Stimulated activated CD8-positive, alpha-beta memory T cell treated with anti-CD3 and anti-CD28 coated beads, Interleukin-2, amount 100 ng/mL, for 1 hour (primary cell): ENCODE data around the gene TECPR1.

Experiments used
- DNase-seq, 2 donors: peaks; one replicate each; pipeline ENCODE4 v3.0.0-alpha.2; 2020; ENCODE audit warnings: low read depth in 2 of 2

The TECPR1 gene

DNA sequence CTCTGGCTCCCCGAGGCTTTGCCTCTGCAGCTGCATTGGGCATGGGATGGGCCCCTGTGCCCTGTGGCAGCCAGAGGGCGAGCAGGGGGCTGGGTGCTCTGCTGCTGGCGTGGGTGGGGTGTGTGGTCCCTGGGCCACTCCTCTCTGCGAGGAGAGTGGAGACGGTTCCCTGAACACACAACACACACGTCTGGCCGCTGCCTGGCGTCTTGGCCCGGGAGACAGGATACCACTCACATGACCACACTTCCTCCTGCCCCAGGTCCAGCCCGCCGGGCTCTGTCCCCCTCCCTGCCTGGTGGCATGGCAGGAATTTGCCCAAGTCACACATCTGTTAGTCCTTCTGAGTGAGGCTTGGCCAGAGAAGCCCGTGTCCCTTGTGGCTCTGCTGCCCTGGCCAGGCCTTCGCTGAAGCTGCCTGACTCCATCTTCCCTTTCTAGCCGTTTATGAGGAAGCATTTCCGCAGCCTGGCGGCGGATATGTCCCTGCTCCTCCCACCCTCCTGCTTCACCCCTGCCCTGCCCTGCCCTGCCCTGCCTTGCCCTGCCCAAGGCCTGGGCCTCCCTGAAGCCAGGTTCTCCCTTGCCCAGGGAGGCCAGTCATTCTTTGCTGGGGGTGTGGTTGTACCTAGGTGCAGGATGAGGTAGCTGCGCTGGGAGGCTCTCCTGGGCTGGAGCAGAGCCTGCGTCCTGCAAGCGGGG, 32.5 kb upstream of the TECPR1 start:
- no peak for DNase-seq

- DNase-seq: no peak
These were observed 31.8 kb upstream of the TECPR1 start for GRCh38 chr7:98283887-98284222.

GRCh38 chr7:98283127-98283886, 31.3 kb upstream of the TECPR1 start:
- no peak for DNase-seq

- DNase-seq: no peak
These were observed 30.7 kb upstream of the TECPR1 start for GRCh38 chr7:98282703-98283102.

DNA sequence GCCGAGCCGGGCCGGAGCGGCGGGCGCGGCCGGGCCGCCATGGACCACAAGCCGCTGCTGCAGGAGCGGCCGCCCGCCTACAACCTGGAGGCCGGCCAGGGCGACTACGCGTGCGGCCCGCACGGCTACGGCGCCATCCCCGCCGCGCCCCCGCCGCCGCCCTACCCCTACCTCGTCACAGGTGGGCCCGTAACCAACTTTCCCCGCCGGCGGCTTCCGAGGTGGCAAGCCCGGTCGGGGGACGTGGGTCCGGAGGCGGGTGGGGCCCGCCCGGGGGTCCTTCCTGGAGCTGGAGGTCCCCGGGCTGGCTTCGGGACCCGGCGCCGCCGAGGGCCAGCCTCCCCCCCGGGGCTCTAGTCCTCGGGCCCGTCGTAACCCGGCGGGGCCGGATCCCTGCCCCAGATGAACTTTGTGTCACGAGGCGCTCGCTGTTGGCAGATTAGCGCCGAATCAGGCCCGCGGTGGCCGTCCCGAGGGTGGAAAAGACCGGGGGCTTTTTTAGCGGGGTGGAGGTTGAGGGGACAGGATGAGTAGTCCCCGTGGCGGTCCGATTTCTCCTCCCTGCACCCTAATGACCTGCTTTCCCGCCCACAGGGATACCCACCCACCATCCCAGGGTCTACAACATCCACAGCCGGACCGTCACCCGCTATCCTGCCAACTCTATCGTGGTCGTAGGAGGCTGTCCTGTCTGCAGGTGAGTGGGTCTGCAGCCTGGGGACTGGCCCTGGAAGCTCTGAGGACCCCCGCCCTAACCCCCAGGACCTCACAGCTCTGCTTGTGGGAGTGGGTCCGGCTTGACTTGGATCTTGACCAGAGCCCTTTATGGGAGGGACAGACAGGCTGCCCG, 29.9 kb upstream of the TECPR1 start:
- peak in 1 of 2 donors; percentile 10 for DNase-seq

GRCh38 chr7:98280791-98281756, 29.0 kb upstream of the TECPR1 start, which contains the start of gene BRI3:
TSS of gene BRI3 (plus strand) at chr7:98281686. CDS start at chr7:98281796, 110 bp downstream.
- DNase-seq: peak; percentile 89 to 91

GRCh38 chr7:98280296-98280695, 28.3 kb upstream of the TECPR1 start:
- DNase-seq: no peak

DNA sequence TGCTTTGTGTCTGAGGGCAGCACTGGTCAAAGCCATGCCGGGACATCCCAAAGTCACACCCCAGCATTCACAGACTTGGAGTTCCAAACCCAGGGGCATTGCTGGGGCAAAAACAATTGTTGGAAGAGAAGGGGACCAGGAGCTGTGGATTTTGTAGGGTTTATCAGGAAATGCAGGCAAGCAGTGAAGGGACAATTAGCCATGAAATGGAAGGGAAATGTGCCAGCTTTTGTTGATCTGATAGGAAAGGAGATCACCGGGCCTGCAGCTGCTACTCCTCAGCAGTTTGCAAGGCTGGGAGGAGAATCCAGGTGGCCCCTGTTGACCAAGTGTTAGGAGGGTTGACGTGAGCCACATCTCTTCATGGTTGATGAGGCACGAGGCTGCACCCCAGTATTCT, 26.9 kb upstream of the TECPR1 start:
- DNase-seq: no peak

DNA sequence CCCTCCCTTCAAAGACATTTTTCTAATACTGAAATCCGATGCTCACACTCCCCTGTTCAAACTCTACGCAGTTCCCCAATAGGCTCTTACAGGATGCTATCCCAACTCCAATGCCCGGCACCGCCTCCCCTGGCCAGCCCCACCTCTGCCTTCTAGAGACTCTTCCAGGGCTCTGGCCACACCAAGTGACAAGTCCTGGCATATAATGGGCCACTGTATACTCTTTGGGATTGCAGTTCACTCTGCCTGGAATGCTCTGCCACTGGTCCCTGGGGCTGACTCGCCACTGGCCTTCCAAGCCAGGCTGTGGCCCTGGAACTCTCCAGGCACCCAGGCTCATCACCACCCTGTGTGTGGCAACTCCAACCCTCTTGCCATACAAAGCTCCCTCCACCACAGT, 26.4 kb upstream of the TECPR1 start:
- no peak for DNase-seq

DNA sequence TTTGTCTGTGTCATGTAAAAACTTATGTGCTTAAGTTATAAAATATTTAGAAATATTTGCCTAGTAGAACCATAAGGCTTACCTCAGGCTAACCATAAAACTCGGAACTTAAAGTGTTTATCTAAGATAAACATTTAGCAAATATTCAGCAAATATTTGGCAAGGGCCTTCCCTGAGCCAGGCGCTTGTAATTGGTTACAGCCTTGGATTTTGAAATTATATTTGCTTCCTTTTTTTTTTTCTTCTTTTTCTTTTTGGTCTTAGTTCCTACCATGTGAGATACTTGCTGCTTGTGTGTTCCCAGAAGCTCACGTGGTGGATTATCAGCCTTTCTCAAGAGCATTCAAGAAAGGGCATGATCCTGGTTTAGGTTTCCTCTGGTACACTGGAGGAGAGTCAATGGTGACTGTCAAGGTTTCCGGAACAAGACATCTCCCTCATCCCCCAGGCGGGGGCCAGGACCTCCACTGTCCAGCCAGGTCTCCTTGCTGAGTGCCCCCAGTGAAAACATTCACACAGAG, 24.3 kb upstream of the TECPR1 start:
- DNase-seq: no peak

DNA sequence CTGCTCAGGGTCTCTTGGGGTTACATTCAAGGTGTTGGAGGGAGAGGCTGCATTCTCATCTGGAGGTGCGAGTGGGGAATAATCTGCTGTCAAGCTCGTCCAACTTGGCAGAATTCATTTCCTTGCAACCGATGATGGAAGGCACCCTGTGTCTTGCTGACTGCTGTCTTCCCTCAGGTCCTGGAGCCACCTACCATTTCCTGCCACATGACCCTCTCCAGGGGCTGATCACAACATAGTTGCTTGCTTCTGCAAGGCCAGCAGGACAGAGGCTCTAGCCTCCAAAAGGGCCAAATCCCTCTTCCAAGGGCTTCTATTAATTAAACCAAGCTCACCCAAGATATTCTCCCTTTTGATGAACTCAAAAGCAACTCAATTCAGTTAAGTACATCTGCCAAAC, 15.3 kb upstream of the TECPR1 start:
- no peak for DNase-seq

- DNase-seq: no peak
These were observed 14.8 kb upstream of the TECPR1 start for GRCh38 chr7:98266840-98267239.

DNA sequence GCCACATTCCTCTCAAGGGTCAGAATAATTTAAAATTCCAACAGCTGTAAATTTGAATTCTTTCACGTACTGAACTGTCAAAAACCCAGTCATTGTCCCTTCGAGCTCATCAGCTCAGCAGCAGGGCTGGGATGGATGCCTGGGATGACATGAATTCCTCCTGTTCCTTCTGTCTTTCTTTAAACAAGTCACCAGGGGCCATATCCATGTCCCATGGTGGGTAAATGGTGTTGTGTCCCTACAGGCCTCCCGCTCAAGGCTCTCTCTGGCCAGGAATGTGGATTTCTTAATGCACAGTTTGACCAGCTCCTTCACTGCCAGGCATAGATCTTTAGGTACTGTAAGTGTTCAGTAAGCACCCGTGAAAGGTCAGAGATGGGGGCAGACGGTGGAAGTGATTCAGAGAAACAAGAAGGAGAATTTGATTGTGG, 13.8 kb upstream of the TECPR1 start:
- no peak for DNase-seq

DNA sequence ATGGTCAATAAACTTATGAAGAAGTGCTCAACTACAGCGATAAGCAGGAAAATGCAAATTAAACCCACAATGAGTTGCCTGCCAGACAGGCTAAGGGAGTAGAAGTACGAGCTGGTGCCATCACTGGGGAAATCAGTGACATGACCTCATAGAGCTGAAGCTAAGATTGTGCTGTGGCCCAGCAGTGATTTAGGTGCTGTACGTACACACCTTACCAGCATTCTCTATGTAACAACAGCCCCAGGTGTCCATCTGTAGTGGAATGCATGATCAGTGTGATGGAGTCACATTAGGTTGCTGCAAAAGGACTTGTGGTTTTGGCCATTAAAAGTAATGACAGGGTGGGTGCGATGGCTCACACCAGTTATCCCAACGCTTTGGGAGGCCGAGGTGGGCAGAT, 5.7 kb upstream of the TECPR1 start:
- no peak for DNase-seq

GRCh38 chr7:98256431-98256830, 4.4 kb upstream of the TECPR1 start:
- DNase-seq: no peak

DNA sequence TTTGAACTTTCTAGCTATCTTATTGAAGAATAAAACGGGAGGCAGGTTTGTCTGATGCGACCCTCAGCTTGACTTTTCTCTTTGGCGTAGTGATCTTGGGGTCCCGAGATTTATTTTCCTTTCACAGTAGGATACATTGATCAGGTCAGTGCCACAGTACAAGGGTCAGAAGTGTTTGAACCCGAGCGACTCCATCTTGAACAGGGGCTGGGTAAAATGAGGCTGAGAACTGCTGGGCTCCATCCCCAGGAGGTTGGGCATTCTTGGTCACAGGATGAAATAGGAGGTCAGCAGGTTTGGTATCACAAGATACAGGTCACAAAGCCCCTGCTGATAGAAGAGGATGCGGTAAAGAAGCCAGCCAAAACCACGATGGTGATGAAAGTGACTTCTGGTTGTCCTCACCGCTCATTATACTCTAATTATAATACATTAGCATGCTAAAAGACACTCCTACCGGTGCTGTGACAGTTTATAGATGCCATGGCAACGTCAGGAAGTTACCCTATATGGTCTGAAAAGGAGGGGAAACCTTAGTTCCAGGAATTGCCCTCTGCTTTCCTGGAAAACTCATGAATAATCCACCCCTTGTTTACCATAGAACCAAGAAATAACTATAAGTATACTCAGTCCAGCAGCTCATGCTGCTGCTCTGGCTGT, 3.0 kb upstream of the TECPR1 start:
- no peak for DNase-seq

- DNase-seq: no peak
These were observed 2.5 kb upstream of the TECPR1 start for GRCh38 chr7:98254516-98254915.

DNA sequence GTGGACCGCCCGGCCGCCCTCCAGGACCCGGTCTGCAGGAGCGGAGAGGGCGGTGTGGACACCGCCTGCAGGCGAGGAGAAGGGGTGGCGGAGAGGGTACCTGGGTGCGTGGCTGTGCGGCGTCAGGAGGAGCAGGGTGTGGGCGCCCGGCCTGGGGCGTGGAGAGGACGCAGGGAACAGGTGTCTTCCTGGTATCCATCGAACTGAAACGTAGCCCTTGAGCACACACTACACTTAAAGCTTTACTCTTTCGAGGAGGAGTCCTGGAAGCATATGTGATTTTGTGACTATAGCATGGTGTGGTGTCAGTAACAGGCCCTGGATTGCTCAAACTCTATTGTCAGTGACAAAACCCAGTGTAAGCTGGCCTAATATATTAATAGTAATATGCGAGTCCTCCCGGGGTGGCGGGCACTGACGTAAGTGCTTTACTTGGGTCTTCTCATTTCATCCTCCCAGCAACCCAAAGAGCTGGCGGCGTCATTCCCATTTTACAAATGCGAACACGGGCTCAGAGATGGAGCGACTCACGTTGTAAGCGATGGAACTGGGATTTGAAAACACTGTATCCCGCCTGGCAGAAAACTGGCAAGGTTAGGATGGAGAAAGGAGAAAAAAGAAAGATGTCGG, 508 bp upstream of the TECPR1 start:
- DNase-seq: no peak

GRCh38 chr7:98251231-98251600, 816 bp downstream of the TECPR1 start:
- no peak for DNase-seq

GRCh38 chr7:98250789-98251188, 1.2 kb downstream of the TECPR1 start:
- DNase-seq: peak in 1 of 2 donors; percentile 6
